Trophoblast cell (in vitro differentiated cells and primary cell): ENCODE measurements around the gene TNFRSF8.

Source experiments
- DNase-seq, 2 donors: peaks; one replicate each; pipeline ENCODE4 v3.0.0-alpha.2; 2016
- H2AFZ ChIP-seq: 2 replicates; pipeline ENCODE4 v1.6.1; 2013; ENCODE audit warnings: low read length, moderate library complexity, mild to moderate bottlenecking; ENCODE audit not compliant: insufficient read depth, poor library complexity
- H2AK5ac ChIP-seq: 2 replicates; pipeline ENCODE4 v1.6.1; 2013; ENCODE audit warnings: mild to moderate bottlenecking, low read length
- H2BK120ac ChIP-seq: 2 replicates; pipeline ENCODE4 v1.6.1; 2013; ENCODE audit warnings: low read length, mild to moderate bottlenecking, moderate library complexity; ENCODE audit not compliant: insufficient read depth, poor library complexity
- H2BK12ac ChIP-seq: 2 replicates; pipeline ENCODE4 v1.6.1; 2013; ENCODE audit warnings: mild to moderate bottlenecking, low read length, moderate library complexity
- H2BK5ac ChIP-seq: 2 replicates; pipeline ENCODE4 v1.6.1; 2013; ENCODE audit warnings: low read length, low read depth, moderate library complexity, mild to moderate bottlenecking; ENCODE audit not compliant: poor library complexity
- H3K14ac ChIP-seq: 2 replicates; pipeline ENCODE4 v1.6.1; 2013; ENCODE audit warnings: mild to moderate bottlenecking, low read length
- H3K18ac ChIP-seq: 2 replicates; pipeline ENCODE4 v1.6.1; 2013; ENCODE audit warnings: mild to moderate bottlenecking, low read length
- H3K23ac ChIP-seq: 2 replicates; pipeline ENCODE4 v1.6.1; 2013; ENCODE audit warnings: low read length
- H3K27ac ChIP-seq: 2 replicates; pipeline ENCODE4 v1.5.1; 2013; ENCODE audit warnings: low read depth, mild to moderate bottlenecking, inconsistent platforms, low read length, moderate library complexity
- H3K27me3 ChIP-seq: 2 replicates; pipeline ENCODE4 v1.6.1; 2013; ENCODE audit warnings: inconsistent platforms, mild to moderate bottlenecking, low read length, moderate library complexity; ENCODE audit not compliant: insufficient read depth
- H3K36me3 ChIP-seq, 2 experiments: 1 replicate in 1 of 2; 2 replicates in 1 of 2; pipeline ENCODE4 v1.6.1; 2013; ENCODE audit warnings: low read length in 2 of 2, mild to moderate bottlenecking in 2 of 2, moderate library complexity in 1 of 2; ENCODE audit not compliant: insufficient read depth in 2 of 2, control insufficient read depth in 1 of 2
- H3K4ac ChIP-seq: 2 replicates; pipeline ENCODE4 v1.6.1; 2013; ENCODE audit warnings: low read depth, mild to moderate bottlenecking, low read length, moderate library complexity
- H3K4me1 ChIP-seq, 2 experiments: 1 replicate in 1 of 2; 2 replicates in 1 of 2; pipeline ENCODE4 v1.6.1; 2013; ENCODE audit warnings: low read length in 2 of 2, mild to moderate bottlenecking in 2 of 2, moderate library complexity in 1 of 2; ENCODE audit not compliant: insufficient read depth in 2 of 2, control insufficient read depth in 1 of 2
- H3K4me2 ChIP-seq: 2 replicates; pipeline ENCODE4 v1.6.1; 2013; ENCODE audit warnings: inconsistent platforms, mild to moderate bottlenecking, low read length, moderate library complexity
- H3K4me3 ChIP-seq: 2 replicates; pipeline ENCODE4 v1.5.1; 2013; ENCODE audit warnings: mild to moderate bottlenecking, low read depth, low read length, inconsistent platforms
- H3K79me1 ChIP-seq: one replicate; pipeline ENCODE4 v1.6.1; 2013; ENCODE audit warnings: low read length
- H3K79me2 ChIP-seq: 2 replicates; pipeline ENCODE4 v1.6.1; 2013; ENCODE audit warnings: low read length, mild to moderate bottlenecking; ENCODE audit not compliant: control insufficient read depth, insufficient read depth, poor library complexity
- H3K9ac ChIP-seq: 2 replicates; pipeline ENCODE4 v1.6.1; 2013; ENCODE audit warnings: mild to moderate bottlenecking, low read length
- H3K9me3 ChIP-seq: 2 replicates; pipeline ENCODE4 v1.6.1; 2013; ENCODE audit warnings: low read depth, mild to moderate bottlenecking, control low read depth, inconsistent platforms, low read length; ENCODE audit not compliant: insufficient read depth
- H4K12ac ChIP-seq: 2 replicates; pipeline ENCODE4 v1.6.1; 2013; ENCODE audit warnings: low read depth, mild to moderate bottlenecking, low read length, moderate library complexity
- H4K8ac ChIP-seq: 2 replicates; pipeline ENCODE4 v1.6.1; 2013; ENCODE audit warnings: low read depth, mild to moderate bottlenecking, low read length, moderate library complexity
- H4K91ac ChIP-seq: one replicate; pipeline ENCODE4 v1.6.1; 2013; ENCODE audit warnings: low read depth, mild to moderate bottlenecking, low read length, moderate library complexity
- WGBS: extraction: QIAGEN DNeasy Blood & Tissue Kit; methylation state at CpG from one replicate; pipeline ENCODE4 v1.1.7; 2013; ENCODE audit warnings: missing lambda C conversion rate; ENCODE audit not compliant: insufficient read length, insufficient coverage; ENCODE audit errors: extremely low coverage; 5-methylcytosine and 5-hydroxymethylcytosine counted together

The TNFRSF8 gene

GRCh38 chr1:12026586-12026985 lies 36.5 kb upstream of the TNFRSF8 start:
- no peak overlapping the region for H3K9ac ChIP-seq
- H3K36me3 ChIP-seq: peaks cover 69 to 81% of the 10 kb centered on the region in 2 experiments
- no peak overlapping the region for H2BK12ac ChIP-seq
- no peaks in the 10 kb centered on the region for H3K27me3 ChIP-seq
- no peak overlapping the region for H2AFZ ChIP-seq
- H3K4ac ChIP-seq: no peak overlapping the region
- no peak overlapping the region for H3K27ac ChIP-seq
- H3K4me3 ChIP-seq: no peak overlapping the region
- no peak overlapping the region for H3K4me2 ChIP-seq
- H2BK120ac ChIP-seq: no peak overlapping the region
- H2BK5ac ChIP-seq: no peak overlapping the region
- H3K18ac ChIP-seq: no peak overlapping the region
- no peaks in the 10 kb centered on the region for H3K79me1 ChIP-seq
- H3K23ac ChIP-seq: no peak overlapping the region
- H4K8ac ChIP-seq: no peak overlapping the region
- WGBS: no CpG with 5 or more reads among the region's 10 CpGs
- H4K12ac ChIP-seq: no peak overlapping the region
- DNase-seq: no peak
- H3K79me2 ChIP-seq: no peaks in the 10 kb centered on the region
- H2AK5ac ChIP-seq: no peak overlapping the region
- H3K9me3 ChIP-seq: no peaks in the 10 kb centered on the region
- no peak overlapping the region for H3K14ac ChIP-seq
- H4K91ac ChIP-seq: no peak overlapping the region
- peaks cover 8 to 9% of the 10 kb centered on the region in 2 experiments for H3K4me1 ChIP-seq

- no peaks in the 10 kb centered on the region for H3K79me1 ChIP-seq
- H3K9ac ChIP-seq: no peak overlapping the region
- H4K8ac ChIP-seq: no peak overlapping the region
- H4K12ac ChIP-seq: no peak overlapping the region
- no peaks in the 10 kb centered on the region for H3K27me3 ChIP-seq
- H3K36me3 ChIP-seq: peaks cover 64 to 74% of the 10 kb centered on the region in 2 experiments
- no peak overlapping the region for H2BK120ac ChIP-seq
- no peak overlapping the region for H3K4me2 ChIP-seq
- H2AK5ac ChIP-seq: no peak overlapping the region
- no peak overlapping the region for H2BK12ac ChIP-seq
- DNase-seq: no peak
- WGBS: no CpG with 5 or more reads among the region's 8 CpGs
- no peak overlapping the region for H3K18ac ChIP-seq
- H3K9me3 ChIP-seq: peaks cover 1% of the 10 kb centered on the region
- no peak overlapping the region for H3K14ac ChIP-seq
- no peak overlapping the region for H3K23ac ChIP-seq
- no peak overlapping the region for H3K4ac ChIP-seq
- no peak overlapping the region for H2BK5ac ChIP-seq
- H2AFZ ChIP-seq: no peak overlapping the region
- H3K27ac ChIP-seq: no peak overlapping the region
- H3K79me2 ChIP-seq: no peaks in the 10 kb centered on the region
- H4K91ac ChIP-seq: no peak overlapping the region
- no peak overlapping the region for H3K4me3 ChIP-seq
- H3K4me1 ChIP-seq: no peaks in the 10 kb centered on the region
Measured at GRCh38 chr1:12028248-12028647, 34.9 kb upstream of the TNFRSF8 start.

GRCh38 chr1:12028957-12029511 lies 34.1 kb upstream of the TNFRSF8 start:
- DNase-seq: no peak
- Histone ChIP-seq H3K14ac (no peak overlapping the region), H2BK12ac (no peak overlapping the region), H3K79me2 (no peaks in the 10 kb centered on the region), H4K12ac (no peak overlapping the region), H3K18ac (no peak overlapping the region), H2AK5ac (no peak overlapping the region), H3K4me3 (no peak overlapping the region), H2BK5ac (no peak overlapping the region), H2AFZ (no peak overlapping the region), H3K4me1 (no peaks in the 10 kb centered on the region), H3K9ac (no peak overlapping the region), H3K23ac (no peak overlapping the region), H4K8ac (no peak overlapping the region), H3K4ac (no peak overlapping the region), H4K91ac (no peak overlapping the region), H3K27ac (no peak overlapping the region), H2BK120ac (no peak overlapping the region), H3K9me3 (peaks cover 1% of the 10 kb centered on the region), H3K36me3 (peaks cover 60 to 69% of the 10 kb centered on the region in 2 experiments), H3K4me2 (no peak overlapping the region), H3K27me3 (no peaks in the 10 kb centered on the region), H3K79me1 (no peaks in the 10 kb centered on the region)
- no CpG with 5 or more reads among the region's 19 CpGs for WGBS

GRCh38 chr1:12029720-12030339 lies 33.3 kb upstream of the TNFRSF8 start:
- no peak overlapping the region for H3K14ac ChIP-seq
- H3K9me3 ChIP-seq: peaks cover 1% of the 10 kb centered on the region
- H2BK120ac ChIP-seq: no peak overlapping the region
- H4K12ac ChIP-seq: no peak overlapping the region
- H3K18ac ChIP-seq: no peak overlapping the region
- no peaks in the 10 kb centered on the region for H3K79me1 ChIP-seq
- no CpG with 5 or more reads among the region's 32 CpGs for WGBS
- H2AK5ac ChIP-seq: no peak overlapping the region
- no peak overlapping the region for H3K4me2 ChIP-seq
- no peak overlapping the region for H3K4ac ChIP-seq
- H3K9ac ChIP-seq: no peak overlapping the region
- H3K79me2 ChIP-seq: no peaks in the 10 kb centered on the region
- no peak overlapping the region for H3K27ac ChIP-seq
- no peak for DNase-seq
- no peak overlapping the region for H3K4me3 ChIP-seq
- H3K4me1 ChIP-seq: no peaks in the 10 kb centered on the region
- no peak overlapping the region for H2BK5ac ChIP-seq
- H2AFZ ChIP-seq: no peak overlapping the region
- H3K36me3 ChIP-seq: peaks cover 59 to 64% of the 10 kb centered on the region in 2 experiments
- H4K8ac ChIP-seq: no peak overlapping the region
- no peak overlapping the region for H4K91ac ChIP-seq
- no peak overlapping the region for H3K23ac ChIP-seq
- no peak overlapping the region for H2BK12ac ChIP-seq
- H3K27me3 ChIP-seq: no peaks in the 10 kb centered on the region
